Immature natural killer cell (primary cell): ENCODE results near the gene NOX5. TPM values are rescaled to one million over a fixed set of nuclear protein-coding genes. Genes with fewer than 3 reads are reported as not detected.
"Not testable (repeated sequence)": the region's sequence is repeated elsewhere in the genome, so short reads cannot be mapped to it uniquely, and the experiment has no call there.

ENCODE experiments used
- DNase-seq, 3 donors: peaks; one replicate each; pipeline ENCODE4 v3.0.0; 2022; ENCODE audit warnings: mixed read lengths in 1 of 3
- H3K27ac Mint-ChIP-seq, 6 donors: one replicate each; pipeline ENCODE4 v1.8.0; 2020; ENCODE audit warnings: mixed read lengths in 6 of 6, mild to moderate bottlenecking in 5 of 6, inconsistent platforms in 4 of 6, moderate library complexity in 3 of 6
- H3K27me3 Mint-ChIP-seq, 3 donors: one replicate each; pipeline ENCODE4 v1.8.0; 2020 to 2021; ENCODE audit warnings: low read depth in 3 of 3, mild to moderate bottlenecking in 3 of 3, mixed read lengths in 3 of 3, moderate library complexity in 3 of 3, inconsistent platforms in 1 of 3
- H3K36me3 Mint-ChIP-seq, 3 donors: one replicate each; pipeline ENCODE4 v1.8.0; 2020; ENCODE audit warnings: mixed read lengths in 3 of 3, inconsistent platforms in 2 of 3, mild to moderate bottlenecking in 2 of 3
- H3K4me1 Mint-ChIP-seq, 2 donors: one replicate each; pipeline ENCODE4 v1.8.0; 2020; ENCODE audit warnings: inconsistent platforms in 2 of 2, mild to moderate bottlenecking in 2 of 2, mixed read lengths in 2 of 2, moderate library complexity in 1 of 2
- H3K4me3 Mint-ChIP-seq, 5 donors: one replicate each; pipeline ENCODE4 v1.8.0; 2020; ENCODE audit warnings: mild to moderate bottlenecking in 5 of 5, mixed read lengths in 5 of 5, inconsistent platforms in 3 of 5, moderate library complexity in 3 of 5
- H3K9me3 Mint-ChIP-seq, 6 donors: one replicate each; pipeline ENCODE4 v1.8.0; 2020; ENCODE audit warnings: mild to moderate bottlenecking in 6 of 6, mixed read lengths in 6 of 6, inconsistent platforms in 4 of 6, moderate library complexity in 3 of 6
- polyA plus RNA-seq, 3 donors: library from polyadenylated mRNA; unstranded; fragments of 300-500 nt; fragmentation: Illumina TruSeq; gene quantifications; one replicate each; pipeline ENCODE4 v1.2.3, GENCODE V29; 2021

Gene NOX5
- polyA plus RNA-seq, 3 donors from 2014 or later, result 1.1 TPM; not detected in 2

GRCh38 chr15:69061414-69061842 lies 46.9 kb downstream of the NOX5 start:
- Mint-ChIP-seq H3K4me3 (no peak overlapping the region), H3K4me1 (peaks cover 0 to 4% of the 10 kb centered on the region in 2 donors), H3K9me3 (no peaks in the 10 kb centered on the region), H3K27me3 (peaks cover 5 to 10% (median 8%) of the 10 kb centered on the region in 3 donors), H3K27ac (no peak overlapping the region), H3K36me3 (no peaks in the 10 kb centered on the region)
- no peak for DNase-seq

GRCh38 chr15:69064649-69065048 lies 50.2 kb downstream of the NOX5 start:
- peaks cover 4 to 7% (median 4%) of the 10 kb centered on the region in 3 donors for H3K27me3 Mint-ChIP-seq
- H3K27ac Mint-ChIP-seq, result no peak overlapping the region
- H3K9me3 Mint-ChIP-seq, result no peaks in the 10 kb centered on the region
- no peaks in the 10 kb centered on the region for H3K36me3 Mint-ChIP-seq
- H3K4me3 Mint-ChIP-seq, result no peak overlapping the region
- DNase-seq, result no peak
- H3K4me1 Mint-ChIP-seq, result no peaks in the 10 kb centered on the region

DNA sequence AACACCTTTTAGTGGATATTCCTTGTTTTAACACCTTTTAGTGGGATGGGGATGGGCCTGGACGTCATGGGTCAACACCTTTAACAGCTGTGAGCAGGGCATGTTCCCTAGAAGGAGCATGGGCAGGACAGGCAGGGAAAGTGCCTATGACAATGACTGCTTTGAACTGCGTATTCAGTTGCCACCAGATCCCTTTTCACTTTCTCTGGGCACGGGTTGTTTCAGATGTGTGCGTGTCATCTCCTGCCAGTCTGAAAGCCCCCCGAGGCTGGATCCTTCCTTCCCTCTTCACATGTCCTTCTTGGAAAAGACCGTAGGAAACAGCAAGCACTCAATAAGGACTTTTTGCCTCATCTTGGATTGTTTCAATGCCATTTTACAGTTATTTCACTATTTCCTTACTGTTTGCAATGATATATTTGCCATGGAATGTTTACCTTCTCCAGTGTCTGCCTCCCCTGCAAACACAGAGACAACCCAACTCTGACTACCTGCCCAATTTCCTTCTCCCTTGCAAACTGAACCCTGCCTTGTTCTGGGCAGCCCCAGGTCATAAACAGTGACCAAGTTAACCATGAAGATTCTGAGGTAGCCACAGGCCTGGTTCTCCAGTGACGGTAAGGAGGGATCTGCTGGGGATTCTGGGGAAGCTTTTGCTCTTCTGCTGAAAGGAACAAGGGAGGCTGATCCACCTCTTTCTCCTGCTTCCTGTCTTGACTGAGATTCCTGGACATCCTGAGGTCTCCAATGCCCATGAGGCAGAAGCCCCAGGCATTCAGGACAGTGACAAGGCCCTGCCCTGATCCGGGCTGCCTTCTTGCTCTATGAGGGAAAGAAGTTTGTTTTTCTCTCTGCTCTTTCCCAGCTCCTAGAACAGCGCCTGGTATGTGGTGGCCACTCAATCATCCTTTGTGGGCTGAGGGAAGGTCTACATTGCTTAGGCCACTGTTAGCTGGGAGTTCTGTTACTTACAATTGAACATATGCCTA lies 51.8 kb downstream of the NOX5 start:
- Mint-ChIP-seq H3K9me3 (peaks cover 0 to 2% (median 0%) of the 10 kb centered on the region in 6 donors), H3K27me3 (peaks cover 4 to 7% (median 4%) of the 10 kb centered on the region in 3 donors), H3K4me1 (no peaks in the 10 kb centered on the region), H3K36me3 (no peaks in the 10 kb centered on the region), H3K4me3 (no peak overlapping the region), H3K27ac (no peak overlapping the region)
- DNase-seq, result no peak

DNA sequence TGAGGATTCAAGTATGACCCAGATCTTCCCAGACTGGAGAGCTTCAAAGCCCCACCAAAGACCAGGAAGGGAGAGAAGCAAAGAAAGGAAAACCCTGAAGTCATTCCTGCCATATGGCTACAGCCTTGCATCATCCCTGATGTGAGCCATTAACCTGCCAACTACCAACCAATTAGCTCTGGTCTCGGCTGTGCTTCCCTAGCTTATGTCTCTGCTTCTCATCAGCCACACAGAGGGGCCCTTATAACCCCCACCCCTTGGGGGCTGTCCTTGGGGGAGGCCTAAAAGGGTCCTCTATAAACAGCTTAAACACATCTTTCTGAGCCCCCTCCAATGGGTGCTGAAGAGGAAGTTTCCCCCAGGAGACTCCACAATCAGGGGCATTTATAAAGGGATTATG lies 52.8 kb downstream of the NOX5 start:
- H3K9me3 Mint-ChIP-seq, result peaks cover 0 to 2% (median 0%) of the 10 kb centered on the region in 6 donors
- no peak overlapping the region for H3K4me3 Mint-ChIP-seq
- DNase-seq, result no peak
- no peaks in the 10 kb centered on the region for H3K4me1 Mint-ChIP-seq
- H3K27me3 Mint-ChIP-seq, result peaks cover 4 to 11% (median 7%) of the 10 kb centered on the region in 3 donors
- no peak overlapping the region for H3K27ac Mint-ChIP-seq
- H3K36me3 Mint-ChIP-seq, result no peaks in the 10 kb centered on the region

GRCh38 chr15:69068157-69068556 lies 53.7 kb downstream of the NOX5 start:
- Mint-ChIP-seq H3K4me3 (no peak overlapping the region), H3K4me1 (no peaks in the 10 kb centered on the region), H3K9me3 (peaks cover 0 to 2% (median 0%) of the 10 kb centered on the region in 6 donors), H3K27ac (no peak overlapping the region), H3K27me3 (peaks cover 3 to 11% (median 7%) of the 10 kb centered on the region in 3 donors), H3K36me3 (no peaks in the 10 kb centered on the region)
- DNase-seq, result no peak

GRCh38 chr15:69069290-69069689 lies 54.8 kb downstream of the NOX5 start:
- H3K4me3 Mint-ChIP-seq, H3K9me3 Mint-ChIP-seq, H3K4me1 Mint-ChIP-seq, H3K36me3 Mint-ChIP-seq, DNase-seq, H3K27ac Mint-ChIP-seq: not testable (repeated sequence)
- peaks cover 6 to 11% (median 7%) of the 10 kb centered on the region in 3 donors for H3K27me3 Mint-ChIP-seq

- Mint-ChIP-seq H3K4me3 (no peak overlapping the region), H3K4me1 (no peaks in the 10 kb centered on the region), H3K36me3 (no peaks in the 10 kb centered on the region), H3K27ac (no peak overlapping the region), H3K9me3 (peaks cover 0 to 2% (median 0%) of the 10 kb centered on the region in 6 donors), H3K27me3 (peaks cover 6 to 11% (median 6%) of the 10 kb centered on the region in 3 donors)
- no peak for DNase-seq
These were observed 55.5 kb downstream of the NOX5 start for GRCh38 chr15:69069996-69070395.

GRCh38 chr15:69070396-69070795 lies 55.9 kb downstream of the NOX5 start:
- Mint-ChIP-seq H3K9me3 (peaks cover 0 to 2% (median 0%) of the 10 kb centered on the region in 6 donors), H3K27me3 (peaks cover 4 to 12% (median 6%) of the 10 kb centered on the region in 3 donors), H3K4me3 (no peak overlapping the region), H3K27ac (no peak overlapping the region), H3K4me1 (no peaks in the 10 kb centered on the region), H3K36me3 (no peaks in the 10 kb centered on the region)
- DNase-seq, result no peak

DNA sequence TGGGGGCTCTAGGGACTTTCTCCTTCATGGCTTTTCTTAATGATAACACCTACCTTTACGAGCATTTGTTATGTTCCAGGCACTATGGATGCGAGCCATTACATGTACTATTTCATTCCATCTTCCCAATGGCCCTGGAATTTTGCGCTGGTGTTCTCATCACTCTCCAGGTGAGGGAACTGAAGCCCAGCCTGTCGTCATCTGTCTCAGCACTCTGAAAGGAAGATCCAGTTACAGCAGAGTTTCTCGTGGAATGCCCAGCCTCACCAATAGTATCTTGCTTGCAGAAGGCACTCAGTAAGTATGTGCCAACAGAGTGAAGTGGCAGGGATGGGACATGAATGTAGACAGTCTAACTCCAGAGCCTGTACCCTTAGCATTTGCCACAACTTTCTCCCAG lies 56.8 kb downstream of the NOX5 start:
- Mint-ChIP-seq H3K9me3 (peaks cover 0 to 2% (median 0%) of the 10 kb centered on the region in 6 donors), H3K36me3 (no peaks in the 10 kb centered on the region), H3K4me1 (no peaks in the 10 kb centered on the region), H3K27me3 (peaks cover 4 to 16% (median 9%) of the 10 kb centered on the region in 3 donors), H3K4me3 (no peak overlapping the region), H3K27ac (no peak overlapping the region)
- DNase-seq, result no peak

GRCh38 chr15:69072906-69073305 lies 58.4 kb downstream of the NOX5 start:
- Mint-ChIP-seq H3K27me3 (peaks cover 2 to 19% (median 8%) of the 10 kb centered on the region in 3 donors), H3K9me3 (peaks cover 0 to 2% (median 0%) of the 10 kb centered on the region in 6 donors), H3K4me1 (no peaks in the 10 kb centered on the region), H3K4me3 (no peak overlapping the region), H3K27ac (no peak overlapping the region), H3K36me3 (no peaks in the 10 kb centered on the region)
- DNase-seq, result no peak

- Mint-ChIP-seq H3K27ac (no peak overlapping the region), H3K36me3 (no peaks in the 10 kb centered on the region), H3K4me3 (no peak overlapping the region), H3K27me3 (peaks cover 6 to 19% (median 8%) of the 10 kb centered on the region in 3 donors), H3K4me1 (no peaks in the 10 kb centered on the region), H3K9me3 (peaks cover 0 to 2% (median 0%) of the 10 kb centered on the region in 6 donors)
- DNase-seq, result no peak
These were observed 59.7 kb downstream of the NOX5 start for GRCh38 chr15:69074001-69074842.

DNA sequence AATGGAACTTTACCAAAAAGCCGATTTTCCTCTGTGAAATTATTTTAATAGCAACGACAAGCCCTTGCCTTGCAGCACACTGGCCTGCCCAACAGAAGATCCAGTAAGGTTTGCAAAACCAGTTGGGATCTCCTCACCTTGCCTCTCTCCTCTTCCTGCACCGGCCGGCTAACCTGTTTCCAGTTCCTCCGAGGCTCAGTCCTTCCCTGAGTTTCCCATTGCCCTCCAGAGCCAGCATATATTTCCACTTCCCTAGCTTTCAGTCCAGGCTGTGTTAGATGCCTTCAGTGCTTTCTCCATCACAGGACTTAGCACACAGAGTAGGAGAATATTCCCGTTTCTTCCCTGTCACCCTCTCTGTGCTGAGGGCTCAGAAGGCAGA lies 60.3 kb downstream of the NOX5 start:
- no peak overlapping the region for H3K4me3 Mint-ChIP-seq
- no peak overlapping the region for H3K27ac Mint-ChIP-seq

DNA sequence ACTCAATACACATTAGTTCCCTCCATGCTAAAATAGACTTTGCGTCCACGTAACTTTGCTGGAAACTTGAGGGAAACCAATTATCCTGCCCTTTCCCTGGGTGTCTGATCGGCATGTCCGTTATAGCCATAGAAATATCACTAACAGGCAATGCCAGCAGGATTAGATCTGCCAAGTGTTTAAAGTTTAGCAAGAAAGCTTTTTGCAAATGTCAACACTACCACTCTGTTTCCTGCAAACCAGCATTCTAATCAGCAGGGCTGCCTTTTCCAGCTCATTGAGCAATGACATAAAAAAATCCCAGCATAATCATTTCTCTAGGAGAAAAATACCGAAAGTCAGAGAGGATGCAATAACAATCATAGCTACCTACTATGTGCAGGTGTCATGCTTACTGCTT lies 60.9 kb downstream of the NOX5 start:
- no peaks in the 10 kb centered on the region for H3K4me1 Mint-ChIP-seq
- H3K27me3 Mint-ChIP-seq, result peaks cover 4 to 15% (median 6%) of the 10 kb centered on the region in 3 donors
- no peaks in the 10 kb centered on the region for H3K36me3 Mint-ChIP-seq
- H3K27ac Mint-ChIP-seq, result no peak overlapping the region
- no peak for DNase-seq
- H3K9me3 Mint-ChIP-seq, result no peaks in the 10 kb centered on the region
- H3K4me3 Mint-ChIP-seq, result no peak overlapping the region

More for the DNA sequence above, 60.3 kb downstream of the NOX5 start:
- Mint-ChIP-seq H3K4me1 (no peaks in the 10 kb centered on the region), H3K36me3 (no peaks in the 10 kb centered on the region), H3K9me3 (peaks cover 0 to 2% (median 0%) of the 10 kb centered on the region in 6 donors), H3K27me3 (peaks cover 4 to 15% (median 6%) of the 10 kb centered on the region in 3 donors)
- DNase-seq, result no peak

- H3K9me3 Mint-ChIP-seq, result no peaks in the 10 kb centered on the region
- no peaks in the 10 kb centered on the region for H3K4me1 Mint-ChIP-seq
- H3K36me3 Mint-ChIP-seq, result no peaks in the 10 kb centered on the region
- H3K27me3 Mint-ChIP-seq, result peaks cover 4 to 12% (median 8%) of the 10 kb centered on the region in 3 donors
- H3K27ac Mint-ChIP-seq, result no peak overlapping the region
- H3K4me3 Mint-ChIP-seq, result no peak overlapping the region
- no peak for DNase-seq
These were observed 62.3 kb downstream of the NOX5 start for GRCh38 chr15:69076756-69077155.
